K562 (cell line): ENCODE measurements around the gene CARMIL1. TPM values are rescaled to one million over a fixed set of nuclear protein-coding genes. Genes with fewer than 3 reads are reported as not detected.

ENCODE experiments used
- ATAC-seq: fragments of 200-7000 bp; cut with Tn5 transposase; 3 replicates; pipeline ENCODE4 v1.9.1; 2020; ENCODE audit warnings: moderate library complexity
- BruUV-seq: library from RNA; stranded (reverse); fragments of 400-500 nt; replicated peaks from 2 replicates; lab custom pipeline; 2021; lab: Mats Ljungman, UMichigan
- CTCF ChIA-PET: fragments of 300-600 bp; formaldehyde crosslinking; extraction: SDS; loops from one replicate; lab custom pipeline; 2021; ENCODE audit warnings: low intra/inter-chr PET ratio; lab: Yijun Ruan, JAX
- POLR2A ChIA-PET: fragments of 300-600, 350-650 bp; sonication (Branson Sonifier 250); formaldehyde crosslinking; extraction: SDS; loops from one replicate; lab custom pipeline; 2021; ENCODE audit warnings: antibody characterized with exemption, inconsistent platforms; lab: Yijun Ruan, JAX
- DNase-seq, 4 experiments: peaks; one replicate each; pipeline versions ENCODE4 v3.0.0 to v3.0.0-alpha.2; 2011 to 2018; ENCODE audit warnings: low spot score in 3 of 4, mixed read lengths in 3 of 4; ENCODE audit errors: extremely low read depth in 1 of 4
- FAIRE-seq: peaks from 2 replicates; lab custom pipeline; 2011; peaks lifted over from hg19 to GRCh38; lab: Jason Lieb, UNC
- H2AFZ ChIP-seq: 2 replicates; pipeline ENCODE4 v1.6.0; 2011; ENCODE audit warnings: low read depth, low read length, control low read depth, inconsistent platforms
- H3K27ac ChIP-seq: fragments of 200-600 bp; 3 replicates; pipeline ENCODE4 v1.8.0; 2011; ENCODE audit warnings: low read depth, mild to moderate bottlenecking, control low read depth, inconsistent platforms, low read length, moderate library complexity, mixed read lengths; ENCODE audit errors: extremely low read depth
- H3K27me3 ChIP-seq, 2 experiments: fragments of 300-600 bp in 1 of 2; 2 replicates in 1 of 2; 3 replicates in 1 of 2; pipeline versions ENCODE4 v1.6.0 to v1.8.0; 2011; ENCODE audit warnings: inconsistent platforms in 2 of 2, low read length in 2 of 2, mild to moderate bottlenecking in 1 of 2, mixed read lengths in 1 of 2, moderate library complexity in 1 of 2; ENCODE audit not compliant: control insufficient read depth in 2 of 2, insufficient read depth in 2 of 2
- H3K36me3 ChIP-seq: fragments of 300-600 bp; 3 replicates; pipeline ENCODE4 v1.8.0; 2011; ENCODE audit warnings: mild to moderate bottlenecking, low read length, inconsistent platforms; ENCODE audit not compliant: control insufficient read depth, insufficient read depth
- H3K4me1 ChIP-seq, 2 experiments: fragments of 200-600 bp in 1 of 2; replicated peaks in 1 of 2; 2 replicates in 1 of 2; 3 replicates in 1 of 2; pipeline versions ENCODE4 v1.5.1 to v1.8.0; 2011; ENCODE audit warnings: inconsistent platforms in 2 of 2, low read length in 2 of 2, mild to moderate bottlenecking in 1 of 2, mixed read lengths in 1 of 2, moderate library complexity in 1 of 2; ENCODE audit not compliant: control insufficient read depth in 2 of 2, insufficient read depth in 2 of 2
- H3K4me2 ChIP-seq: 2 replicates; pipeline ENCODE4 v1.6.1; 2011; ENCODE audit warnings: low read length, control low read depth, inconsistent platforms, mixed read lengths; ENCODE audit not compliant: insufficient read depth
- H3K4me3 ChIP-seq: fragments of 200-600 bp; sonication (generic), shearing (Covaris generic); 2 replicates; pipeline ENCODE4 v1.5.1; 2016; ENCODE audit warnings: control low read depth, inconsistent platforms
- H3K79me2 ChIP-seq: fragments of 200-600 bp; 3 replicates; pipeline ENCODE4 v1.8.0; 2011; ENCODE audit warnings: low read length, inconsistent platforms; ENCODE audit not compliant: control insufficient read depth, insufficient read depth
- H3K9ac ChIP-seq, 2 experiments: 2 replicates each; pipeline versions ENCODE4 v1.6.0 to v1.6.1; 2011; ENCODE audit warnings: low read depth in 2 of 2, low read length in 2 of 2, control low read depth in 1 of 2, inconsistent platforms in 1 of 2, mild to moderate bottlenecking in 1 of 2, mixed read lengths in 1 of 2; ENCODE audit not compliant: insufficient read depth in 1 of 2
- H3K9me1 ChIP-seq: one replicate; pipeline ENCODE4 v1.6.0; 2011; ENCODE audit warnings: inconsistent platforms, mild to moderate bottlenecking, low read length, moderate library complexity; ENCODE audit not compliant: control insufficient read depth, insufficient read depth
- H3K9me3 ChIP-seq: replicated peaks from 2 replicates; pipeline ENCODE4 v1.5.1; 2011; ENCODE audit warnings: low read depth, low read length, inconsistent platforms; ENCODE audit not compliant: control insufficient read depth, insufficient read depth
- H4K20me1 ChIP-seq: replicated peaks from 2 replicates; pipeline ENCODE4 v1.6.1; 2011; ENCODE audit warnings: low read length, inconsistent platforms, mixed read lengths; ENCODE audit not compliant: control insufficient read depth, insufficient read depth
- DPF2 ChIP-seq: fragments of 450-650 bp; IDR thresholded peaks from 2 replicates; pipeline ENCODE4 v1.6.1; 2016
- HDAC8 ChIP-seq: fragments of 450-650 bp; IDR thresholded peaks from 2 replicates; pipeline ENCODE4 v1.6.1; 2016; ENCODE audit warnings: mild to moderate bottlenecking, missing genetic modification characterization, moderate library complexity, missing compliant biosample characterization
- NELFE ChIP-seq: IDR thresholded peaks from 2 replicates; pipeline ENCODE4 v1.6.1; 2011; ENCODE audit warnings: mild to moderate bottlenecking; ENCODE audit not compliant: insufficient read depth, insufficient read length
- SMARCE1 ChIP-seq: fragments of 450-650 bp; IDR thresholded peaks from 2 replicates; pipeline ENCODE4 v1.7.1; 2016; ENCODE audit warnings: mild to moderate bottlenecking
- in situ Hi-C: fragments of 300-500 bp; cut with MboI; formaldehyde crosslinking; loops from 4 replicates; pipeline ENCODE4 v1.15.0; 2018; ENCODE audit warnings: inconsistent platforms, mixed read lengths
- intact Hi-C: fragments of 100-400 bp; cut with micrococcal nuclease; formaldehyde crosslinking; loops from 2 replicates; pipeline ENCODE4 v1.14.2; 2022
- polyA plus RNA-seq, 8 experiments: library from polyadenylated mRNA; depleted of rRNA in 4 of 8; stranded (reverse) in 5 of 8; unstranded in 3 of 8; fragments of >200 nt; fragmentation: Nextera tagmentation in 2 of 8; fragmentation: Illumina TruSeq in 1 of 8; extraction: Ambion mirVana in 2 of 8; extraction: Trizol in 1 of 8; gene quantifications; 2 replicates each; pipeline versions ENCODE4 v1.2.1 to v1.2.3, GENCODE V29; 2011 to 2014; ENCODE audit warnings: inconsistent platforms in 1 of 8, missing spikeins in 1 of 8
- total RNA-seq, 7 experiments: library from RNA; depleted of rRNA in 6 of 7; stranded (reverse); fragments of >200 nt in 6 of 7; fragmentation: Illumina TruSeq in 2 of 7; extraction: Trizol in 2 of 7; gene quantifications; 2 replicates each; pipeline versions ENCODE4 v1.2.1 to v1.2.3, GENCODE V29; 2011 to 2021; ENCODE audit warnings: low replicate concordance in 1 of 7
- TF ChIP-seq, protein P1 (sequence below): fragments of 450-650 bp; IDR thresholded peaks from 2 replicates; pipeline ENCODE4 v1.7.0; 2016; ENCODE audit warnings: borderline replicate concordance

CARMIL1 gene
- total and polyA plus RNA-seq, 9 of the 15 experiments (the other 6 are each of a cell fraction or from before 2014, with no cell fraction given) = 0.04 to 0.32 (median 0.10) TPM; not detected in 1

DNA sequence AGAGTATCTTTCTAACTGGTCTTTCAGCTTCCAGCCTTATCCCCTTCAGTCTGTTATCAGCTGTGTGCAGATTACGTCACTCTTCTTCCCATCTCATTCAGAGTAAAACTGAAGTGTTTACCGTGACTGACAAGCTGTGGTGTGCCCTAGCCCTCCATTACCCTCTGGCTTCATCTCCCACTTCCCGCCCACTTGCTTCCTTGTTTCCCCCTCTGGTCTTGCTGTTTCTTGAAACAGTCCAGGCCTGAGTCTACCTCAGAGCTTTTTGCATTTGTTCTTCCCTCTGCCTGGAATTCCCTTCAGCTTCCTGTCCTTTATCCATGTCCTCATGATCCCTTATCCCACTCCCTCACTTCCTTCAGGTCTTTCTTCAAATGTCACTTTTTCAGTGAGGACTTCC, 66.9 kb downstream of the CARMIL1 start (continued):
- TF ChIP-seq, protein P1, sequence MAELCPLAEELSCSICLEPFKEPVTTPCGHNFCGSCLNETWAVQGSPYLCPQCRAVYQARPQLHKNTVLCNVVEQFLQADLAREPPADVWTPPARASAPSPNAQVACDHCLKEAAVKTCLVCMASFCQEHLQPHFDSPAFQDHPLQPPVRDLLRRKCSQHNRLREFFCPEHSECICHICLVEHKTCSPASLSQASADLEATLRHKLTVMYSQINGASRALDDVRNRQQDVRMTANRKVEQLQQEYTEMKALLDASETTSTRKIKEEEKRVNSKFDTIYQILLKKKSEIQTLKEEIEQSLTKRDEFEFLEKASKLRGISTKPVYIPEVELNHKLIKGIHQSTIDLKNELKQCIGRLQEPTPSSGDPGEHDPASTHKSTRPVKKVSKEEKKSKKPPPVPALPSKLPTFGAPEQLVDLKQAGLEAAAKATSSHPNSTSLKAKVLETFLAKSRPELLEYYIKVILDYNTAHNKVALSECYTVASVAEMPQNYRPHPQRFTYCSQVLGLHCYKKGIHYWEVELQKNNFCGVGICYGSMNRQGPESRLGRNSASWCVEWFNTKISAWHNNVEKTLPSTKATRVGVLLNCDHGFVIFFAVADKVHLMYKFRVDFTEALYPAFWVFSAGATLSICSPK = no peak
- no peak for TF ChIP-seq NELFE
- TF ChIP-seq SMARCE1 = no peak

DNA sequence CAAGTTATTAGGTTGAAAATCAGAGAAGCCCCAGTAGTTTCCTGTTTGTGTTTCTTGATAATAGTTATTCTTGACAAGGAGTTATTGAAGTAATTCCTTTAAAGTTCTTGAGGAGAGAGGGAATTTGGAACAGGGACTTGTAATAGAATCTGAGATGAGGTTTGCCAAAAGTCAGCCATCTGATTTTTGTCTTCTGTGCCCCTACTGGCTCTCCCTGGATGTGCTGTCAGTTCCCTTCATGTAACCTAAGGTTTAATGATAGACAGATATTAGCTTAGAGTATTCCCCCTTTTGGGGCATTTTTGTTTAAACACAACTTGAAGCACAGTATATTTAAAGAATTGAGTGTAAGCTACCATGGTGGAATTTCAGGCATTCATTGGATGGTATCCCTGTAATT, 71.4 kb downstream of the CARMIL1 start:
- ChIA-PET POLR2A (no interaction called here), CTCF (no interaction called here)
- intact Hi-C loops (no loop called here), in situ Hi-C loops (no loop called here)
- Histone ChIP-seq H3K79me2 (no peaks in the 10 kb centered on the region), H3K27me3 (0 out of 5 replicates have a peak, but pooled peaks cover 0 to 3% of the 10 kb centered on the region in 2 experiments), H2AFZ (no peak overlapping the region), H3K4me3 (no peak overlapping the region), H3K36me3 (no peaks in the 10 kb centered on the region), H3K4me2 (no peak overlapping the region), H3K9me1 (no peaks in the 10 kb centered on the region), H3K27ac (no peak overlapping the region), H3K9me3 (no peaks in the 10 kb centered on the region), H4K20me1 (no peaks in the 10 kb centered on the region), H3K9ac (no peak overlapping the region), H3K4me1 (no peaks in the 10 kb centered on the region)
- ATAC-seq (no peak), DNase-seq (no peak), FAIRE-seq (no peak)
- TF ChIP-seq HDAC8 (tag) = no peak
- TF ChIP-seq DPF2 = no peak
- no TSS peak for BruUV-seq
